MCF 10A (cell line): ENCODE data around the gene POSTN. TPM values are rescaled to one million over a fixed set of nuclear protein-coding genes. Genes with fewer than 3 reads are reported as not detected.

Experiments
- BruUV-seq: library from RNA; stranded (reverse); fragments of 400-500 nt; replicated peaks from 2 replicates; lab custom pipeline; 2021; lab: Mats Ljungman, UMichigan
- CTCF ChIA-PET: fragments of 300-600 bp; sonication (Branson Sonifier 250); formaldehyde crosslinking; extraction: SDS; loops from one replicate; lab custom pipeline; 2021; ENCODE audit warnings: antibody characterized with exemption, inconsistent platforms; lab: Yijun Ruan, JAX
- POLR2A ChIA-PET: fragments of 300-600, 350-650 bp; sonication (Branson Sonifier 250); formaldehyde crosslinking; extraction: SDS; loops from one replicate; lab custom pipeline; 2020; ENCODE audit warnings: antibody characterized with exemption, inconsistent platforms; lab: Yijun Ruan, JAX
- DNase-seq: peaks from one replicate; pipeline ENCODE4 v3.0.0-alpha.2; 2018; ENCODE audit not compliant: unreplicated experiment
- H3K27ac Mint-ChIP-seq: one replicate; pipeline ENCODE4 v1.8.0; 2022; ENCODE audit warnings: mild to moderate bottlenecking, low read depth, mixed read lengths; ENCODE audit not compliant: unreplicated experiment
- H3K27me3 Mint-ChIP-seq: one replicate; pipeline ENCODE4 v1.8.0; 2022; ENCODE audit warnings: mixed read lengths; ENCODE audit not compliant: insufficient read depth, unreplicated experiment
- H3K36me3 Mint-ChIP-seq: one replicate; pipeline ENCODE4 v1.8.0; 2022; ENCODE audit warnings: mild to moderate bottlenecking, moderate library complexity, mixed read lengths; ENCODE audit not compliant: insufficient read depth, unreplicated experiment
- H3K4me1 Mint-ChIP-seq: one replicate; pipeline ENCODE4 v1.8.0; 2022; ENCODE audit warnings: mixed read lengths; ENCODE audit not compliant: insufficient read depth, unreplicated experiment
- H3K4me3 Mint-ChIP-seq: one replicate; pipeline ENCODE4 v1.8.0; 2022; ENCODE audit warnings: mild to moderate bottlenecking, moderate library complexity, mixed read lengths; ENCODE audit not compliant: unreplicated experiment
- H3K9me3 Mint-ChIP-seq: one replicate; pipeline ENCODE4 v1.8.0; 2022; ENCODE audit warnings: mixed read lengths; ENCODE audit not compliant: unreplicated experiment
- CTCF ChIP-seq: fragments of 200-600 bp; IDR thresholded peaks from one replicate; pipeline ENCODE4 v1.8.0; 2022; ENCODE audit warnings: antibody characterized with exemption, mild to moderate bottlenecking; ENCODE audit not compliant: unreplicated experiment
- intact Hi-C: fragments of 100-400 bp; cut with micrococcal nuclease; formaldehyde crosslinking; loops from 2 replicates; pipeline ENCODE4 v1.14.1; 2022
- total RNA-seq: library from RNA; stranded (reverse); gene quantifications from 2 replicates; pipeline ENCODE4 v1.2.3, GENCODE V29; 2022

Gene POSTN
- total RNA-seq, 1 experiment from 2014 or later = 73.0 TPM

- intact Hi-C loops = no loop called here
- Mint-ChIP-seq H3K27me3 (no peaks in the 10 kb centered on the region), H3K9me3 (no peaks in the 10 kb centered on the region), H3K36me3 (no peaks in the 10 kb centered on the region), H3K4me3 (no peak overlapping the region), H3K27ac (no peak overlapping the region), H3K4me1 (no peaks in the 10 kb centered on the region)
- BruUV-seq = no TSS peak
- TF ChIP-seq CTCF = no peak
- ChIA-PET CTCF (interaction anchor here (0.6 to 1.5 kb wide), 4 partner anchors 9 to 889 kb away, joined by 3 to 7 read pairs (median 4); no protein-coding TSS in a partner anchor), POLR2A (interaction anchor here (0.6 kb wide), 1 partner anchor 547 kb away, joined by 5 read pairs; no protein-coding TSS in a partner anchor)
- DNase-seq = no peak
Observed at GRCh38 chr13:37632294-37632693, 33.7 kb upstream of the POSTN start.

- BruUV-seq = no TSS peak
- no peaks in the 10 kb centered on the region for H3K9me3 Mint-ChIP-seq
- no peaks in the 10 kb centered on the region for H3K36me3 Mint-ChIP-seq
- TF ChIP-seq CTCF = no peak
- H3K27me3 Mint-ChIP-seq = no peaks in the 10 kb centered on the region
- no peaks in the 10 kb centered on the region for H3K4me1 Mint-ChIP-seq
- no peak for DNase-seq
- ChIA-PET CTCF (no interaction called here), POLR2A (no interaction called here)
- no peak overlapping the region for H3K27ac Mint-ChIP-seq
- intact Hi-C loops = no loop called here
- H3K4me3 Mint-ChIP-seq = no peak overlapping the region
Observed at GRCh38 chr13:37627428-37627827, 28.9 kb upstream of the POSTN start.

- H3K36me3 Mint-ChIP-seq = no peaks in the 10 kb centered on the region
Observed at GRCh38 chr13:37621811-37622361, 23.3 kb upstream of the POSTN start.

GRCh38 chr13:37618554-37618953, 20.0 kb upstream of the POSTN start:
- Mint-ChIP-seq H3K27ac (no peak overlapping the region), H3K9me3 (no peaks in the 10 kb centered on the region), H3K36me3 (no peaks in the 10 kb centered on the region), H3K4me3 (no peak overlapping the region), H3K4me1 (peaks cover 16% of the 10 kb centered on the region), H3K27me3 (no peaks in the 10 kb centered on the region)
- peak; percentile 30 for DNase-seq
- ChIA-PET POLR2A (interaction anchor here (1.0 kb wide), 1 partner anchor 26 kb away, joined by 3 read pairs; no protein-coding TSS in a partner anchor), CTCF (interaction anchor here (0.6 to 1.8 kb wide), 3 partner anchors 581 to 1243 kb away, joined by 3 to 5 read pairs (median 4); no protein-coding TSS in a partner anchor)
- intact Hi-C loops = no loop called here
- no TSS peak for BruUV-seq
- no peak for TF ChIP-seq CTCF

More at GRCh38 chr13:37621811-37622361, 23.3 kb upstream of the POSTN start:
- intact Hi-C loops = no loop called here
- CTCF ChIA-PET = interaction anchor here (0.6 to 1.0 kb wide), 3 partner anchors 18 to 726 kb away, joined by 4 to 8 read pairs (median 4); no protein-coding TSS in a partner anchor
- H3K9me3 Mint-ChIP-seq = no peaks in the 10 kb centered on the region
- H3K27ac Mint-ChIP-seq = no peak overlapping the region
- no peaks in the 10 kb centered on the region for H3K27me3 Mint-ChIP-seq
- POLR2A ChIA-PET = no interaction called here
- DNase-seq = peak; percentile 46
- BruUV-seq = no TSS peak
- H3K4me3 Mint-ChIP-seq = no peak overlapping the region
- TF ChIP-seq CTCF = no peak
- peaks cover 13% of the 10 kb centered on the region for H3K4me1 Mint-ChIP-seq
